HL-60 (cell line): ENCODE data around the gene PTPRU.
"Not testable (repeated sequence)": the region's sequence is repeated elsewhere in the genome, so short reads cannot be mapped to it uniquely, and the experiment has no call there.

Experiments
- DNase-seq, 2 experiments: peaks; one replicate each; pipeline ENCODE4 v3.0.0-alpha.2; 2010 to 2020; ENCODE audit warnings: low read depth in 1 of 2, low spot score in 1 of 2
- H3K27ac ChIP-seq: fragments of 250-450 bp; sonication (Bioruptor Pico); replicated peaks from 2 replicates; pipeline ENCODE4 v1.5.1; 2020; ENCODE audit warnings: mild to moderate bottlenecking, moderate library complexity
- H3K27me3 ChIP-seq: fragments of 250-450 bp; sonication (Bioruptor Pico); 2 replicates; pipeline ENCODE4 v1.5.1; 2021; ENCODE audit warnings: mild to moderate bottlenecking, moderate library complexity; ENCODE audit not compliant: insufficient read depth, poor library complexity, severe bottlenecking
- H3K4me3 ChIP-seq: replicated peaks from 2 replicates; pipeline ENCODE4 v1.5.1; 2011; ENCODE audit warnings: mild to moderate bottlenecking, control low read depth, low read length; ENCODE audit not compliant: insufficient read depth
- GABPA ChIP-seq: IDR thresholded peaks from 2 replicates; pipeline ENCODE4 v1.6.1; 2012; ENCODE audit warnings: low read depth
- POLR2AphosphoS5 ChIP-seq: IDR thresholded peaks from 2 replicates; pipeline ENCODE4 v1.6.1; 2012; ENCODE audit warnings: low read depth
- SPI1 ChIP-seq: IDR thresholded peaks from 2 replicates; pipeline ENCODE4 v1.6.1; 2012; ENCODE audit warnings: low read depth, mild to moderate bottlenecking, borderline replicate concordance
- TF ChIP-seq, protein P1 (sequence below): IDR thresholded peaks from one replicate; pipeline ENCODE4 v1.5.1; 2011; ENCODE audit warnings: low read length, control low read depth, inconsistent platforms; ENCODE audit not compliant: insufficient read depth
- TF ChIP-seq, protein P2 (sequence below): IDR thresholded peaks from 2 replicates; pipeline ENCODE4 v1.6.1; 2012; ENCODE audit warnings: low read depth; ENCODE audit not compliant: insufficient replicate concordance

The PTPRU gene

DNA sequence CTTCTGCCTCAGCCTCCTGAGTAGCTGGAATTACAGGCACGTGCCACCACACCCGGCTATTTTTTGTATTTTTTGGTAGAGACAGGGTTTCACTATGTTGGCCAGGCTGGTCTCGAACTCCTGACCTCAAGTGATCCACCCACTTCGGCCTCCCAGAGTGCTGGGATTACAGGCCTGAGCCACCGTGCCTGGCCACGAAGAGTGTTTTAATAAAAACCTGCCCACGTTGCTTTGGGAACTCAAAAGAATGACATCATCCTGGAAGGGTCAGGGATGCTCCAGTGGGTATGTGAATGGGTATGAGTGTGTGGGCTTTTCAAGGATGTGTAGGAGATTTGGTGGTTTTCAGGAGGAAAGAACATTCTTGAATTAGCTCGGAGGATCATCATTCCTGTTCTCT is 78.4 kb downstream of the PTPRU start:
- DNase-seq, H3K27me3 ChIP-seq, H3K27ac ChIP-seq, H3K4me3 ChIP-seq: not testable (repeated sequence)

DNA sequence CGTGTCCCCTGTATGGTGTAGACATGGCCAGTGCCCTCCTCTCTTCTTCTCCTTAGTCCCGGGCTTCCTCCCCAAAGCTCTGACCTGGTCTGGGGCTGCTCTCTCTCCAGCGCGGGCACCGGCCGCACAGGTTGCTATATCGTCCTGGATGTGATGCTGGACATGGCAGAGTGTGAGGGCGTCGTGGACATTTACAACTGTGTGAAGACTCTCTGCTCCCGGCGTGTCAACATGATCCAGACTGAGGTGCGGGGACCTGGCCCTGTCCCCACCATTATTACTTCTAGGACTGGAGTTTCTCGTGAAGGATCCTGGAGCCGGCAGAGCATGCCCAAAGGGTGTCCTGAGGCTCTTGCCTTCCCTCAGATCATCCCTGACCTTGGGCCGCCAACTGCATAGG is 78.9 kb downstream of the PTPRU start:
- TF ChIP-seq POLR2AphosphoS5: no peak
- TF ChIP-seq, protein P1, sequence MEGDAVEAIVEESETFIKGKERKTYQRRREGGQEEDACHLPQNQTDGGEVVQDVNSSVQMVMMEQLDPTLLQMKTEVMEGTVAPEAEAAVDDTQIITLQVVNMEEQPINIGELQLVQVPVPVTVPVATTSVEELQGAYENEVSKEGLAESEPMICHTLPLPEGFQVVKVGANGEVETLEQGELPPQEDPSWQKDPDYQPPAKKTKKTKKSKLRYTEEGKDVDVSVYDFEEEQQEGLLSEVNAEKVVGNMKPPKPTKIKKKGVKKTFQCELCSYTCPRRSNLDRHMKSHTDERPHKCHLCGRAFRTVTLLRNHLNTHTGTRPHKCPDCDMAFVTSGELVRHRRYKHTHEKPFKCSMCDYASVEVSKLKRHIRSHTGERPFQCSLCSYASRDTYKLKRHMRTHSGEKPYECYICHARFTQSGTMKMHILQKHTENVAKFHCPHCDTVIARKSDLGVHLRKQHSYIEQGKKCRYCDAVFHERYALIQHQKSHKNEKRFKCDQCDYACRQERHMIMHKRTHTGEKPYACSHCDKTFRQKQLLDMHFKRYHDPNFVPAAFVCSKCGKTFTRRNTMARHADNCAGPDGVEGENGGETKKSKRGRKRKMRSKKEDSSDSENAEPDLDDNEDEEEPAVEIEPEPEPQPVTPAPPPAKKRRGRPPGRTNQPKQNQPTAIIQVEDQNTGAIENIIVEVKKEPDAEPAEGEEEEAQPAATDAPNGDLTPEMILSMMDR: no peak
- TF ChIP-seq, protein P2, sequence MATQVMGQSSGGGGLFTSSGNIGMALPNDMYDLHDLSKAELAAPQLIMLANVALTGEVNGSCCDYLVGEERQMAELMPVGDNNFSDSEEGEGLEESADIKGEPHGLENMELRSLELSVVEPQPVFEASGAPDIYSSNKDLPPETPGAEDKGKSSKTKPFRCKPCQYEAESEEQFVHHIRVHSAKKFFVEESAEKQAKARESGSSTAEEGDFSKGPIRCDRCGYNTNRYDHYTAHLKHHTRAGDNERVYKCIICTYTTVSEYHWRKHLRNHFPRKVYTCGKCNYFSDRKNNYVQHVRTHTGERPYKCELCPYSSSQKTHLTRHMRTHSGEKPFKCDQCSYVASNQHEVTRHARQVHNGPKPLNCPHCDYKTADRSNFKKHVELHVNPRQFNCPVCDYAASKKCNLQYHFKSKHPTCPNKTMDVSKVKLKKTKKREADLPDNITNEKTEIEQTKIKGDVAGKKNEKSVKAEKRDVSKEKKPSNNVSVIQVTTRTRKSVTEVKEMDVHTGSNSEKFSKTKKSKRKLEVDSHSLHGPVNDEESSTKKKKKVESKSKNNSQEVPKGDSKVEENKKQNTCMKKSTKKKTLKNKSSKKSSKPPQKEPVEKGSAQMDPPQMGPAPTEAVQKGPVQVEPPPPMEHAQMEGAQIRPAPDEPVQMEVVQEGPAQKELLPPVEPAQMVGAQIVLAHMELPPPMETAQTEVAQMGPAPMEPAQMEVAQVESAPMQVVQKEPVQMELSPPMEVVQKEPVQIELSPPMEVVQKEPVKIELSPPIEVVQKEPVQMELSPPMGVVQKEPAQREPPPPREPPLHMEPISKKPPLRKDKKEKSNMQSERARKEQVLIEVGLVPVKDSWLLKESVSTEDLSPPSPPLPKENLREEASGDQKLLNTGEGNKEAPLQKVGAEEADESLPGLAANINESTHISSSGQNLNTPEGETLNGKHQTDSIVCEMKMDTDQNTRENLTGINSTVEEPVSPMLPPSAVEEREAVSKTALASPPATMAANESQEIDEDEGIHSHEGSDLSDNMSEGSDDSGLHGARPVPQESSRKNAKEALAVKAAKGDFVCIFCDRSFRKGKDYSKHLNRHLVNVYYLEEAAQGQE: no peak
- TF ChIP-seq GABPA: no peak
- TF ChIP-seq SPI1: no peak
- Histone ChIP-seq H3K4me3 (no peak overlapping the region), H3K27me3 (no peaks in the 10 kb centered on the region), H3K27ac (no peak overlapping the region)
- DNase-seq: no peak

DNA sequence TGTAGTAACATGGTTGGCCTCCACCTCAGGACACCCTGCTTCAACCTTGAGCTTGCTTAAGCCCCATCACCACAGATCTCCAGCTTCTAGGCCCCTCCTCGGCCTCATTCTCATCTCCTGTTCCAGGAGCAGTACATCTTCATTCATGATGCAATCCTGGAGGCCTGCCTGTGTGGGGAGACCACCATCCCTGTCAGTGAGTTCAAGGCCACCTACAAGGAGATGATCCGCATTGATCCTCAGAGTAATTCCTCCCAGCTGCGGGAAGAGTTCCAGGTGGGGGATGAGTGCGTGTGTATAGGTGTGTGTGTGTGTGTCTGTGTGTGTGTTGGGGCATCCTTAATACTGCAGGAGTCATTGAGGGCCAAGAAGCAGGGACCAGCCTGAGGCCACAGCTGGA is 79.6 kb downstream of the PTPRU start:
- no peaks in the 10 kb centered on the region for H3K27me3 ChIP-seq
- TF ChIP-seq SPI1 (no peak), GABPA (no peak), POLR2AphosphoS5 (no peak)
- TF ChIP-seq, protein P2: no peak
- TF ChIP-seq, protein P1: no peak
- no peak for DNase-seq
- no peak overlapping the region for H3K27ac ChIP-seq
- no peak overlapping the region for H3K4me3 ChIP-seq

DNA sequence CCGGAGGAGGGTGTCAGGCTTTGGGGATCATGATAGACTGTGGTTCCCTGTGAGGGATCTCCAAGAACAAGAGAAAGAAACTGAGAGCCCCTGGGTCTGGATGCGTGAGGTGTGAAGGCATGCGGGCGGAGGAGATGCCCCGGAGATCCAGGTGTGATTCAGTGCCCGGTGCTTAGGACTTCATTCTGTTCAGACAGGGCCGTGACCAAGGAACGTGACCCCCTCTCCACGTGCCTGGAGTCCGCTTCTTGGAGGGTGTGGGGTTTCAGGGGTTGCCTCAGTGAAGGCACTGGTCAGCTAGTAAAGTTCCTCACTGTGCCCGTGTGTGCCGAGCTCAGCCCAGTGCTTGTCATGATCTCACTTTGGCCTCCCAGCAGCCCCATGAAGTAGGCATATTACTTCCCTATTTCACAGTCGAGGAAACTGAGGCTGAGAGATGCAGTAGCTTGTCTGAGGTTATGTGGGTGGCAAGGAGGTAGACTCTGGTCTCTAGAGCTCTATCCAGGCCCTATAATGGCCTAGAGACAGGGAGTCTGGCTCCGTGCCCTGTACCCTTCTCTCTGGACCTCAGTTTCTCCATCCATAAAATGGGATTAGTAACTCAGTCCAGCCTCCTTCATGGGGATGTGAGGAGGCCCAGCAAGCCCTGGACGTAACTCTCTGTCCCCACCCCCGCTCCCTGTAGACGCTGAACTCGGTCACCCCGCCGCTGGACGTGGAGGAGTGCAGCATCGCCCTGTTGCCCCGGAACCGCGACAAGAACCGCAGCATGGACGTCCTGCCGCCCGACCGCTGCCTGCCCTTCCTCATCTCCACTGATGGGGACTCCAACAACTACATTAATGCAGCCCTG is 81.0 kb downstream of the PTPRU start:
- TF ChIP-seq, protein P2: no peak
- TF ChIP-seq, protein P1: no peak
- TF ChIP-seq POLR2AphosphoS5 (no peak), GABPA (no peak), SPI1 (no peak)
- no peak overlapping the region for H3K27ac ChIP-seq
- no peaks in the 10 kb centered on the region for H3K27me3 ChIP-seq
- no peak overlapping the region for H3K4me3 ChIP-seq
- DNase-seq: no peak
